ENCODE results near the gene FLOT1.
A peak's percentile ranks its signal among the peaks of the same experiment; 100 is the strongest.

Gene FLOT1

GRCh38 chr6:30689985-30690384 lies 52.5 kb downstream of the FLOT1 start:
- no peak for DNase-seq

- no peak for DNase-seq
These were observed 53.2 kb downstream of the FLOT1 start for GRCh38 chr6:30689022-30689865.

- no peak for DNase-seq
These were observed 53.9 kb downstream of the FLOT1 start for GRCh38 chr6:30688569-30688968.

GRCh38 chr6:30687659-30688431 lies 54.6 kb downstream of the FLOT1 start:
- DNase-seq = no peak

GRCh38 chr6:30686908-30687658 lies 55.4 kb downstream of the FLOT1 start:
- DNase-seq = peak; percentile 97

- DNase-seq = peak; percentile 93
These were observed 56.2 kb downstream of the FLOT1 start, which contains the start of gene PPP1R18 for GRCh38 chr6:30686009-30686907. TSS of gene PPP1R18 (minus strand) at chr6:30686645. CDS start at chr6:30686018, 627 bp downstream.

- peak; percentile 40 for DNase-seq
These were observed 57.1 kb downstream of the FLOT1 start for GRCh38 chr6:30685157-30686008.

- DNase-seq = peak; percentile 78
These were observed 57.9 kb downstream of the FLOT1 start for GRCh38 chr6:30684386-30685156.

GRCh38 chr6:30683980-30684338 lies 58.5 kb downstream of the FLOT1 start:
- no peak for DNase-seq

- no peak for DNase-seq
These were observed 59.1 kb downstream of the FLOT1 start for GRCh38 chr6:30683183-30683979.

- peak; percentile 89 for DNase-seq
These were observed 60.1 kb downstream of the FLOT1 start for GRCh38 chr6:30682143-30683117.

GRCh38 chr6:30681766-30682142 lies 60.7 kb downstream of the FLOT1 start:
- DNase-seq = peak; percentile 16

- no peak for DNase-seq
These were observed 62.5 kb downstream of the FLOT1 start for GRCh38 chr6:30679765-30680535.

GRCh38 chr6:30678964-30679726 lies 63.3 kb downstream of the FLOT1 start:
- DNase-seq = peak; percentile 92

Data from stimulated activated CD4-positive, alpha-beta T cell treated with anti-CD3 and anti-CD28 coated beads, Interleukin-15, amount 100 ng/mL, for 24 hours (primary cell).